Small intestine (tissue), 4 donors: ENCODE results near the gene USP17L18. TPM values are rescaled to one million over a fixed set of nuclear protein-coding genes. Genes with fewer than 3 reads are reported as not detected.

Experiments used
- polyA plus RNA-seq, 4 donors: library from polyadenylated mRNA; stranded (reverse) in 3 of 4; unstranded in 1 of 4; fragments of 200-250 nt in 3 of 4; fragments of 120-200 nt in 1 of 4; gene quantifications; one replicate each; pipeline versions ENCODE4 v1.2.1 to v1.2.3, GENCODE V29; 2013
- donor health status: healthy with polysubstance abuse.
- donor health status: Bipolar disorder and iron deficiency.
- donor health status: healthy.

The USP17L18 gene
- polyA plus RNA-seq, 4 donors: not detected

Other genes starting within 250 kb of the USP17L18 start
- not detected for gene FAM90A26, start 78.2 kb upstream of the USP17L18 start, polyA plus RNA-seq
- gene USP17L10, start 38.0 kb upstream of the USP17L18 start, polyA plus RNA-seq: not detected
- not detected for gene USP17L11, start 33.2 kb upstream of the USP17L18 start, polyA plus RNA-seq
- gene USP17L12, start 28.5 kb upstream of the USP17L18 start, polyA plus RNA-seq: not detected
- gene USP17L13, start 23.7 kb upstream of the USP17L18 start, polyA plus RNA-seq: not detected
- not detected for gene USP17L15, start 14.2 kb upstream of the USP17L18 start, polyA plus RNA-seq
- not detected for gene USP17L17, start 4.8 kb upstream of the USP17L18 start, polyA plus RNA-seq
- not detected for gene USP17L19, start 4.7 kb downstream of the USP17L18 start, polyA plus RNA-seq
- gene USP17L20, start 9.5 kb downstream of the USP17L18 start, polyA plus RNA-seq: not detected
- not detected for gene USP17L21, start 14.2 kb downstream of the USP17L18 start, polyA plus RNA-seq
- gene USP17L22, start 19.0 kb downstream of the USP17L18 start, polyA plus RNA-seq: not detected
- not detected for gene USP17L24, start 76.5 kb downstream of the USP17L18 start, polyA plus RNA-seq
- not detected for gene USP17L25, start 81.3 kb downstream of the USP17L18 start, polyA plus RNA-seq
- gene USP17L26, start 86.0 kb downstream of the USP17L18 start, polyA plus RNA-seq: not detected
- gene USP17L5, start 90.8 kb downstream of the USP17L18 start, polyA plus RNA-seq: not detected
- gene USP17L27, start 95.5 kb downstream of the USP17L18 start, polyA plus RNA-seq: not detected
- not detected for gene USP17L28, start 100.3 kb downstream of the USP17L18 start, polyA plus RNA-seq
- gene USP17L29, start 105.0 kb downstream of the USP17L18 start, polyA plus RNA-seq: not detected
- not detected for gene USP17L30, start 114.5 kb downstream of the USP17L18 start, polyA plus RNA-seq
- not detected for gene DEFB131A, start 195.8 kb downstream of the USP17L18 start, polyA plus RNA-seq